Activated naive CD8-positive, alpha-beta T cell (primary cell): Measurements from ENCODE around the gene SYK.

Source experiments
- H3K27ac Mint-ChIP-seq: one replicate; pipeline ENCODE4 v1.8.0; 2021; ENCODE audit warnings: mixed read lengths
- H3K27me3 Mint-ChIP-seq: one replicate; pipeline ENCODE4 v1.8.0; 2021; ENCODE audit warnings: mixed read lengths
- H3K36me3 Mint-ChIP-seq: one replicate; pipeline ENCODE4 v1.8.0; 2021; ENCODE audit warnings: mixed read lengths
- H3K4me1 Mint-ChIP-seq: one replicate; pipeline ENCODE4 v1.8.0; 2021; ENCODE audit warnings: low read depth, mixed read lengths
- H3K4me3 Mint-ChIP-seq: one replicate; pipeline ENCODE4 v1.8.0; 2021; ENCODE audit warnings: mild to moderate bottlenecking, mixed read lengths
- H3K9me3 Mint-ChIP-seq: one replicate; pipeline ENCODE4 v1.8.0; 2021; ENCODE audit warnings: low read depth, mixed read lengths

SYK gene

GRCh38 chr9:90842996-90843395 is 41.4 kb downstream of the SYK start:
- Mint-ChIP-seq H3K4me1 (no peaks in the 10 kb centered on the region), H3K27me3 (no peaks in the 10 kb centered on the region), H3K4me3 (no peak overlapping the region), H3K9me3 (no peaks in the 10 kb centered on the region), H3K36me3 (no peaks in the 10 kb centered on the region), H3K27ac (no peak overlapping the region)

DNA sequence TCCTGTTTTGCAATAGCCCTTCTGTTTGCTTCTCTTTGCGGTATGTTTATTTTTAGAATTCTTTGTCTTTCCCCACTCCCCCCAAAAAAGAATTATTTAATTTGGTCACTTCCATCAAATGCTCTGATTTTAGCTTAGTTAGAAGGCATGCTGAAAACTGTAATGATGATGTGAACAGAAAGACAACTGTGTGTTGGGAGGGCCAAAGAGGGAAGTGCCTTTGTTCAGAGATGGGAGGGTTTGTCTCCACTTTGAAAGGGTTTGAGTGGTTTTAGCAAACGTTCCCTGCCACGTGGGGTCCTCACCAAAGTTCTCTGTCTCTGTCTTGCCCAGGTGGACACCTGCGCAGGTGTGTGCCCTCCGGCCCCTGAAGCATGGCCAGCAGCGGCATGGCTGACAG is 41.9 kb downstream of the SYK start:
- no peaks in the 10 kb centered on the region for H3K27me3 Mint-ChIP-seq
- no peak overlapping the region for H3K27ac Mint-ChIP-seq
- H3K4me3 Mint-ChIP-seq: no peak overlapping the region
- H3K36me3 Mint-ChIP-seq: no peaks in the 10 kb centered on the region
- no peaks in the 10 kb centered on the region for H3K4me1 Mint-ChIP-seq
- H3K9me3 Mint-ChIP-seq: no peaks in the 10 kb centered on the region

GRCh38 chr9:90844326-90844725 is 42.7 kb downstream of the SYK start:
- H3K36me3 Mint-ChIP-seq: no peaks in the 10 kb centered on the region

GRCh38 chr9:90846770-90847419 is 45.3 kb downstream of the SYK start:
- Mint-ChIP-seq H3K27me3 (no peaks in the 10 kb centered on the region), H3K4me3 (no peak overlapping the region), H3K27ac (no peak overlapping the region), H3K36me3 (no peaks in the 10 kb centered on the region), H3K9me3 (no peaks in the 10 kb centered on the region), H3K4me1 (no peaks in the 10 kb centered on the region)

More at GRCh38 chr9:90844326-90844725, 42.7 kb downstream of the SYK start:
- no peaks in the 10 kb centered on the region for H3K27me3 Mint-ChIP-seq
- H3K27ac Mint-ChIP-seq: no peak overlapping the region
- no peaks in the 10 kb centered on the region for H3K9me3 Mint-ChIP-seq
- H3K4me3 Mint-ChIP-seq: no peak overlapping the region
- no peaks in the 10 kb centered on the region for H3K4me1 Mint-ChIP-seq

- Mint-ChIP-seq H3K36me3 (peaks cover under 1% of the 10 kb centered on the region), H3K9me3 (no peaks in the 10 kb centered on the region), H3K4me3 (no peak overlapping the region), H3K27me3 (no peaks in the 10 kb centered on the region), H3K4me1 (no peaks in the 10 kb centered on the region), H3K27ac (no peak overlapping the region)
Observed at GRCh38 chr9:90847971-90848370, 46.4 kb downstream of the SYK start.

DNA sequence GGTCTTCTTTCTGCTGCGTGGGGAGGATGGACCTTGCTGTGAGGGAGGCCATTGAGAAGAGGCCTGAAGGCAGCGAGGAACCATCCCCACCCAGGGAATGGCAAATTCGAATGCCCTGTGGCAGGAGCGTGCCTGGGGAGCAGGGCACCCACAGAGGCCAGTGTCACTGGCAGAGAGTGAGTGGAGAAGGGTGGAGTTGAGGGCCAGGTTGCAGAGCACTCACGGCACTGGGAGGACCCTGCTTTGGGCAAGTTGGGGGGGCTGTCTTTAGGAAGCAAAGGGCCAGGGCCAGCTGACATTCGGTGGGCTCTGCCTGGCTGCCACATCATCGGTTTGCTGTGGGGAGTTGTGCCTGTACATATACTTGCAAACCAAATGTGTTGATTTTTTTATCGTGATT is 47.2 kb downstream of the SYK start:
- Mint-ChIP-seq H3K9me3 (no peaks in the 10 kb centered on the region), H3K4me1 (no peaks in the 10 kb centered on the region), H3K27ac (no peak overlapping the region), H3K27me3 (no peaks in the 10 kb centered on the region), H3K36me3 (peaks cover 2% of the 10 kb centered on the region), H3K4me3 (no peak overlapping the region)

- H3K27me3 Mint-ChIP-seq: no peaks in the 10 kb centered on the region
Observed at GRCh38 chr9:90851444-90851843, 49.8 kb downstream of the SYK start.

GRCh38 chr9:90853945-90854344 is 52.3 kb downstream of the SYK start:
- H3K4me3 Mint-ChIP-seq: no peak overlapping the region
- H3K27me3 Mint-ChIP-seq: no peaks in the 10 kb centered on the region
- H3K27ac Mint-ChIP-seq: no peak overlapping the region
- H3K4me1 Mint-ChIP-seq: peaks cover 6% of the 10 kb centered on the region
- H3K9me3 Mint-ChIP-seq: no peaks in the 10 kb centered on the region
- peaks cover 2% of the 10 kb centered on the region for H3K36me3 Mint-ChIP-seq

More at GRCh38 chr9:90851444-90851843, 49.8 kb downstream of the SYK start:
- Mint-ChIP-seq H3K4me3 (no peak overlapping the region), H3K4me1 (no peaks in the 10 kb centered on the region), H3K9me3 (no peaks in the 10 kb centered on the region), H3K27ac (no peak overlapping the region), H3K36me3 (peaks cover 2% of the 10 kb centered on the region)

DNA sequence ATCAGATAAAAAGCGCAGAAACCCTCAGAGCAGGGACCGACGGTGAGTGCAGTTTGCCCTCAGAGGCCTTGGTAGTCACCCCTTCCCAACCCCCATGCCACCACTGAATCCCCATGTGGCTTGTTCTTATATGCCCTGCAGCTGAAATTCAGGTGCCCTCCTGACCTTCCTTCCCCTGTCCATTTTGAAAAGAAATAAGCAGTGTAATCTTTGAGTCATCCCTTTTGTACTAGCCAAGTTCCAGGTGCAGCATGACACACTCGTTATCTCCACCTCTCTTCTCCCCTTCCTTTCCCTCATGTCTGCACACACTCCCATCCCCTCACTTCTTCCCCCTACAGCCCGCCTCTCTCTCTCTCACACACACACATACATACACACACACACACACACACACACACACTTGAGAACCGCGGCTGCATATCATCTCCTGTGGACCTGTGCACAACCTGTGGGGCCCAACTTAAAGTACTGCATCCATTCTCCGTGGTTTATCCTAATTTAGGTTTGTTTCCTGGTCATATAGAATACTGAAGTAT is 53.1 kb downstream of the SYK start:
- Mint-ChIP-seq H3K4me3 (no peak overlapping the region), H3K36me3 (peaks cover 2% of the 10 kb centered on the region), H3K9me3 (no peaks in the 10 kb centered on the region), H3K27me3 (no peaks in the 10 kb centered on the region), H3K4me1 (peaks cover 8% of the 10 kb centered on the region), H3K27ac (no peak overlapping the region)

DNA sequence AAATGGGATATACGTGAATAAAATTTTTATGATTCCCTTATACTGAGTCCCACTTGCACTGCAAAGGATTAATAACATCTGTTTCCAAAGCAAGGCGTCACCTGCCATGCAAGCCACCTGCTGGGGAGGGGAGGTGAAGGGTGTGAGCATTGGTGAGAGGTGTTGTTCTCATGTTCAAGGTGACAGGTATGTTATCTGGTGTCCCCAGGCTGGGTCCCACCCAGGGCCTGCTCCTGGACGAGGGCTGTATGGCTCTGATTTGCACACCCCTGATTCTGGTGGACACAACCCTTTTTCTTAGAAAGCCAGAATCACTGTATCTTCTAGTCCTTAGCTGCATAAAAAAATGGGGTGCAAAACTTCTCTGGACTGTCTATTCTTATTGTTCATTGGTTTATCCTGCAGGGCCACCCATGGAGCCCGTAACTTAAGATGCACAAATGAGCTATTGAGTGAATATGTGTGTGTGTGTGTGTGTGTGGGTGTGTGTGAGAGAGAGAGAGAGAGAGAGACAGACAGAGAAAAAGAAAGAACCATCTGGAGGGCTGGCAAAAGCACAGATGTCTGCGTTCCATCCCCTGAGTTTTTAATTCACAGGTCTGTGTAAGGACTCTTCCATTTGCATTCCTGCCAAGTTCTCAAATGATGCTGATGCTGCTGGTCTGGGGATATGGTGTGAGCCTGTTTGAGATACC is 53.7 kb downstream of the SYK start:
- Mint-ChIP-seq H3K9me3 (no peaks in the 10 kb centered on the region), H3K4me1 (peaks cover 8% of the 10 kb centered on the region), H3K4me3 (no peak overlapping the region), H3K27ac (no peak overlapping the region), H3K36me3 (peaks cover 2% of the 10 kb centered on the region), H3K27me3 (no peaks in the 10 kb centered on the region)

DNA sequence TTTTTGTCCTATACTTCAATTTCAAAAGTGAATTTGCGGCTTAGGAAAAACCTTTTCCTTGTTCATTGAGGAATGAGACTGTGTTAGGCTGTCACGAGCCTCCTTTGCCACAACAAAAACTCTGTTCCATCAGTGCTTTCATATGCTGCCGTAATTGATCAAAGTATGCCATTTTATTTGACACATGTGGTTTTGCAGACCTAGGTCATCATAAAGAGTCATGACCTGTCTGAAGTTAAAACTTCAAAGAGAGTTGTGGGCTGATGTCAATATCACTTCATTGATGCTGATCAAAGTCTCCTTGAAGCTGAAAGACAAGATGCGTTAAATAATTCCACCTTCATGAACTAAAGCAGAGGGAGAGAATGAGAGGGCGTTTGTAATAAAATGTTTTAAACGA is 55.5 kb downstream of the SYK start:
- no peaks in the 10 kb centered on the region for H3K27me3 Mint-ChIP-seq

GRCh38 chr9:90857855-90858254 is 56.2 kb downstream of the SYK start:
- peaks cover 8% of the 10 kb centered on the region for H3K4me1 Mint-ChIP-seq
- no peak overlapping the region for H3K27ac Mint-ChIP-seq
- no peak overlapping the region for H3K4me3 Mint-ChIP-seq
- no peaks in the 10 kb centered on the region for H3K9me3 Mint-ChIP-seq
- peaks cover 2% of the 10 kb centered on the region for H3K36me3 Mint-ChIP-seq
- H3K27me3 Mint-ChIP-seq: no peaks in the 10 kb centered on the region

More for the DNA sequence above, 55.5 kb downstream of the SYK start:
- Mint-ChIP-seq H3K4me1 (peaks cover 8% of the 10 kb centered on the region), H3K4me3 (no peak overlapping the region), H3K27ac (no peak overlapping the region), H3K36me3 (peaks cover 2% of the 10 kb centered on the region), H3K9me3 (no peaks in the 10 kb centered on the region)

DNA sequence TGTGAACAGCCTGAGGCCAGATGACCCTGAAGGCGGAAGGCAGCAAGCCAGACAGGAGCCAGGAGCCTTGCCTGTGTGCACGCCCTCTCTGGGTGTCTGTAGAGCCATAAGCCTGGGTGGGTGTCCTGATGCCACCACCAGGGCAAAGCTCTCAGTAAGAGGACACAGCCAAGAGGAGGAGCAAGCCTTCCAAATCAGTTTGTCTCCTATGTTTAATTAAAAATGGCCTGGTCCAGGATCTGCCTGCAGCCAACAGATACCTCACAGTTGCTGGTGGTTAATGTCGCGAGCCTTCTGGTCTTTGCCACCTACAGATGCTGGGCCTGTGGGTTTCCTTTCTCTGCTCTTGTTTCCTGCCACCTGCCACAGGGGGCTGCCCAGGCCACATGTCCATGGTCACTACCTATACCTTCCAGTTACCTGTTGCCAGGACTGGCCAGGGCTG is 56.9 kb downstream of the SYK start:
- no peaks in the 10 kb centered on the region for H3K36me3 Mint-ChIP-seq
- no peak overlapping the region for H3K4me3 Mint-ChIP-seq
- H3K27ac Mint-ChIP-seq: no peak overlapping the region
- H3K4me1 Mint-ChIP-seq: peaks cover 8% of the 10 kb centered on the region
- H3K27me3 Mint-ChIP-seq: no peaks in the 10 kb centered on the region
- H3K9me3 Mint-ChIP-seq: no peaks in the 10 kb centered on the region

- H3K27ac Mint-ChIP-seq: no peak overlapping the region
- no peaks in the 10 kb centered on the region for H3K9me3 Mint-ChIP-seq
- H3K4me3 Mint-ChIP-seq: no peak overlapping the region
Observed at GRCh38 chr9:90860382-90860781, 58.8 kb downstream of the SYK start.

GRCh38 chr9:90860826-90861225 is 59.2 kb downstream of the SYK start:
- no peaks in the 10 kb centered on the region for H3K9me3 Mint-ChIP-seq
- no peak overlapping the region for H3K27ac Mint-ChIP-seq
- no peak overlapping the region for H3K4me3 Mint-ChIP-seq
- no peaks in the 10 kb centered on the region for H3K36me3 Mint-ChIP-seq
- H3K27me3 Mint-ChIP-seq: no peaks in the 10 kb centered on the region
- peaks cover 20% of the 10 kb centered on the region for H3K4me1 Mint-ChIP-seq

More at GRCh38 chr9:90860382-90860781, 58.8 kb downstream of the SYK start:
- Mint-ChIP-seq H3K4me1 (peaks cover 18% of the 10 kb centered on the region), H3K36me3 (no peaks in the 10 kb centered on the region), H3K27me3 (no peaks in the 10 kb centered on the region)
